AG09319 (cell line): ENCODE measurements around the gene SPATA12.

Experiments
- DNase-seq: peaks from one replicate; pipeline ENCODE4 v3.0.0-alpha.2; 2010; ENCODE audit warnings: low read depth; ENCODE audit errors: extremely low read depth
- CTCF ChIP-seq: IDR thresholded peaks from 2 replicates; pipeline ENCODE4 v1.5.1; 2011; ENCODE audit warnings: low read depth, mild to moderate bottlenecking, inconsistent platforms, low read length, moderate library complexity

Gene SPATA12

DNA sequence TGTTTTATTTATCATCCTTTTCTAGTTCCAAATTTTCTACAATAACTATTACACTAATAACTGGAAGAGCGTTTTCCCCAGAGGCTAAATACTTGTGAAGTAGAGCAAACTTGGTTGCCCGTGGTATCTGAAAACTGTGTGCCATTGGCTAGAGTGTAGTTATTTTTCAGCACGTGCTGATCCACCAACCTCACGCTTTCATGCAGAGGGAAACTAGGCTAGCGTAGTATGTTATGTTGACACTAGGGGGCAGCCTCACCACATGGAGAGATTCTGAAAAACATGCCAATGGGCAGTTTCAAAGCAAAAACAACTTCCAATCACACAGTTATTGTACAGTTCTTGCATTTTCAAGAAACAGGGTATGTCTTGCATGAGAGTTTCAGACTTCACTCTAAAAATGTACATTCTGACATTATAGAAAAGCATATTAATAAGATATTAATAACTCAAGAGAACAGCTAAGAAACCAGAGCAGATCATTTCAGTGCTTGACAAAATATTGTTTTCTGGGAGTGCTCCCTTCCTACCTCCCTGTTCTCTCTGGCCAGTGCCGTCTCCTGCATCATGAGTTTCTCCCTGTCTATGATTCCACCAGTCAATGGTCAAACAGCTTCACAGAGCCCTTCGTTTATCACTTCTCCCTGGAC, 39.7 kb downstream of the SPATA12 start:
- TF ChIP-seq CTCF: peak; percentile 88
- peak; percentile 54 for DNase-seq

GRCh38 chr3:57105585-57105984, 45.1 kb downstream of the SPATA12 start:
- DNase-seq: no peak

GRCh38 chr3:57108684-57109083, 48.2 kb downstream of the SPATA12 start:
- no peak for TF ChIP-seq CTCF
- no peak for DNase-seq

More at GRCh38 chr3:57105585-57105984, 45.1 kb downstream of the SPATA12 start:
- TF ChIP-seq CTCF: no peak

- TF ChIP-seq CTCF: no peak
- DNase-seq: no peak
These were observed 49.2 kb downstream of the SPATA12 start for GRCh38 chr3:57109437-57110199.

- TF ChIP-seq CTCF: no peak
- no peak for DNase-seq
These were observed 49.8 kb downstream of the SPATA12 start for GRCh38 chr3:57110214-57110613.

DNA sequence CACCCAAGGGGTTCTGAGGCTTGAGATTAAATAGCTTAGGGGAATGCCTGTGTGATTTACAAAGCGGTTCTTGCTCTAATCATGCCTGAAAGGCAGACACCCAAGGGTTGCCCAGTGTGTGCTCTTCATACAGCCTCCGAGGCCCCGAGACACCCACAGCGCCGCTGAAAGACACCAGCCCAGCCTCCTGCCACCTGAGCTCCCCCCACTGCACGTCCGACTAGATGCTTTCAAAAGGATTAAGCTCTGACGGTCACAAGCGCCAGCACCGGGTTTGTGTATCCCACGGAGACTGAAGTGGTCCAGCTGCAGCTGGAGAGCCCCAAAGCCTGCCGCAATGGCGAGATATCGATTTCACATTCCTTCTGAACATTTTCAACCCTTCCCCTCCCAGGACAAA, 50.3 kb downstream of the SPATA12 start:
- no peak for TF ChIP-seq CTCF
- no peak for DNase-seq

DNA sequence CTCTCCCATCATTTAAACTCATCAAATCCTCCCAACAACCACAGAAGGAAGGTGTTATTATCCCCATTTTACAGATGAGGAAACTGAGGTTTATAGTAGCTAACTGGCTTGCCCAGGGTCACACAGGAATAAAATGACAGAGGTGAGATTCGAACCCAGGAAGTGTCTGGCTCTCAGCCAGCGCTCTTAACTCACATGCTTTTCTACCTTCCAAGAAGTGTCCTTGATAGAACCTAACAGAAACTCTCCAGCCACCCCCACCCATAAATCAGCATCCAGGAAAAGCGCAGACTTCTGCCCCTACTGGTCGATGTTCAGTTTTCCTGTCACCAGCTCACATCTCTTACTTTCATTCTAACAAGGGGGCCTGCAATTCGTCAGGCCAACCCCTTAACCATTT, 51.7 kb downstream of the SPATA12 start:
- no peak for DNase-seq
- peak; percentile 7 for TF ChIP-seq CTCF
